Activated CD4-positive, alpha-beta T cell treated with anti-CD3 and anti-CD28 coated beads, Interleukin-2, amount 50 U/mL, for 1 hour (primary cell): ENCODE results near the gene TGFBR2.

Source experiments
- DNase-seq: peaks from one replicate; pipeline ENCODE4 v3.0.0-alpha.2; 2020

TGFBR2 gene

GRCh38 chr3:30728143-30728542, 121.7 kb downstream of the TGFBR2 start:
- DNase-seq: no peak

GRCh38 chr3:30729512-30729911, 123.1 kb downstream of the TGFBR2 start:
- no peak for DNase-seq

DNA sequence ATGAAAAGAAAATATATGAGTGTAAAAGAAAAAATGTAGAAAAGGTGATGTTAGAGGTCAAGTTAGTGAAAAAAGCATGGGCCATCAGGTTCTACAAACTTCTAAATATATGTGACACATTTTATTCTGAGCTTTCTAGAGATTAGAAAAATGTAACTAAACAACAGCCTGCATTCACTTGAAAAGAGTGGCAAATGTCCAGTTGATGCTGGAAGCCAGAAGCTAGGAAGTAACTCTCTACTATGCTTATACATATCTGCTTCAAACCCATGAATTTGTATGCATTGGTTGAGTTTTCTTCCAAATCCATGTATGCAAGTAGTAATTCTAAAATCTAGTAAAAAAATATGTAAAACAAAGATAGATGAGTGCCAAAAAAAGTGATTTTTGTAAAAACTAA, 123.5 kb downstream of the TGFBR2 start:
- no peak for DNase-seq

DNA sequence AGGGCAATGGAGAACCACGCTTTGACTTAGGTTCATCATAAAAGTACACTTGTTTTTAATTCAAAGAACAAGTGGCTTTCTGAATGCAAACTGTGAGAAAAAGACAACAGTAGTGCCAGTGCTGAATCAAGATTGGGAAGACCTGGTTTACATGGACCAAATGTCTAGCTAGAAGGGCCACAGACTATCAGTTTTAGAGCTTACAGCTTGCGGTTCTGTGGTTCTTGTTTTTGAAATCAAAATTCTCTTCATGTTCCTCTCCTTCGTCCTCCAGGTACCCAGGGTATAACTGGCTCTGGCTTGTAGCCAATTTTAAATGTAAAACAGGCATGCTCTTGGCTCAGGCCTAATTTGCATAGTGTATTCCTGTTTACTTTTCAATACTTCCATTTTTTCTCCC, 124.6 kb downstream of the TGFBR2 start:
- DNase-seq: no peak

DNA sequence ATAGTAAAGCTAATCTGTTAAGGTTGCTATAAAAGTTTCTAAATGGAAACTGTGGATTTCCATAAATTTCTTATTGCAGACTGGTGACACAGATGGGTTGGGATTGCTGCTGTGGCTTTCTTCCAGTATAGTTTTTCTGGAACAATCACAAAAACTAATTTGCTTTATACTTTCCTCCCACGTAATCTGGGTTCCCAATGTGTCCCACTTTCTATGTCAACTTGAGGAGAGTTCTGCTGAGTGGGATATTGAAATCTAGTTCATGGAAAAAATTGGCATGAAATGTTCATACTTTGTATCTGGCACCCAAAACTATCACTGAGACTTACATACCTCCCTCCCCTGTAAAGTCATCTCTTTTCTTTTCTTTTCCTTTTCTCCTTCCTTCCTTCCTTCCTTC, 126.8 kb downstream of the TGFBR2 start:
- no peak for DNase-seq

- no peak for DNase-seq
Observed at GRCh38 chr3:30733696-30734095, 127.3 kb downstream of the TGFBR2 start.

DNA sequence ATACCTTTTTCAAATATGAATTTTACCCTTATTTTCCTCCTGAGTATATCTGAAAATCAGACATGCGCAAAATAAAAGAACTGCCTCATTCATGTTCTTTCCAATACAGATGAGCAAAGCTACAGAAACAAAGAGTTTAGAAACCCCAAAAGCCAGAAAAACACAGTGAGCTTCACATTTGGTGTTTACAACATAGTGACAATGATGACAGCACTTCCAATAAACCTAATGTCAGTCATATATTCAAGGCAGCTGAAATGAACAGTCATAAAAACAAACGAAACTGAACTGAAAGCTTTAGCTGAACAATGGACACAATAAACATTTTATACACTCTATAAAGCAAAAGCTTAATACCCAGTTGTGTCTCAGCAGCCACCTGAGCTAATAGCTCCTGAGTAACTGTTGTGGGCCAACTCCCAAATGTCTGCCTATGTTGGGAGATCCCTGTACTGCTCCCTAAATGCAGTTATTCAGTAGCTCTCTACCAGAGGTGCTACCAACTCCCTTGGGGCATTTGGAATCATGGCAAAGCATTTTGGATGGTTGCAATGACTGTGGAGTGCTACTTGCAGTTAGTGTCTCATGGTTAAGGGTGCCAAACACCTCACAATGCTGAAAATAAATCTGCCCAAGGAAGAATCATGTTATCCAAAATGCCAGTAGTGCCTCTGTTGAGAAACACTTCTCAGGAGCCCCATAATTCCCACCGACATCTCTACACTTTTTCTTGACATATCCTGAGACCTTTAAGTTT, 131.5 kb downstream of the TGFBR2 start:
- no peak for DNase-seq

DNA sequence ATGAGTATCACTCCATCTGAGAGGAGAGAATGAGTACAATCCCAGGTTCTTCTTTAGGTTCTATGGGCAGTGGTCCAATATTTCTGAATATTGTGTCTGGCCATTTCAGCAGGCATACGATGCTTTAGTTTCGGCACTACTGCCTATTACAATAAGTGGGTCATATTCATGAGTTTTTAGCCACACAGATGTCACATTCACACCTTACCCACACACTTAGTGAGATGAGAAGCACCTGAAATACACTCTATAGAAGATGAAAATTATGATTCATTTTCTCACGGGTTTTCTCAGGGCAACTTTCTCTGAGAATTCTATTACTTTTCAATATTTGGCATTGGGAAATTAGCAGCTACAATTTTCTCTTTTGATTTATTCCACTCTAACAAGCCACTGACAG, 132.2 kb downstream of the TGFBR2 start:
- no peak for DNase-seq

DNA sequence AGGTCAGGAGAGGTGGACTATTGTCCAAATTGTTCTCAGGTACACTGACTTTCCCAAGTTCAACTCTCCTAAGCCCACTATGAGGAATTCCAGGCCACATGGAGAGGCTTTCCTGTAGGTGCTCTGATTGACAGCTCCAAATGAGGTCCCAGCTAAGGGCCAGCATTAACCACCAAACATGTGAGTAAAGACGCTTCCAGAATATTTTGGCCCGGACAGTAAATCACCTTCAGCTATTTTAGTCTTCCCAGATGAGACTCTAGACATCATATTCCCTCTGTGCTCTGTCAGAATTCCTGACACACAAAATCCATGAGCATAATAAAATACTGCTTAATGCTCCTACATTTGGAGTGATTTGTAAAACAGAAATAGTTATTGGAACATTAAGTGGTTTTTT, 135.5 kb downstream of the TGFBR2 start:
- no peak for DNase-seq

GRCh38 chr3:30742796-30743619, 136.6 kb downstream of the TGFBR2 start:
- no peak for DNase-seq
